MCF 10A (cell line): ENCODE measurements around the gene RNF41. TPM values are rescaled to one million over a fixed set of nuclear protein-coding genes. Genes with fewer than 3 reads are reported as not detected.
A peak's percentile ranks its signal among the peaks of the same experiment; 100 is the strongest.
"Not testable (repeated sequence)": the region's sequence is repeated elsewhere in the genome, so short reads cannot be mapped to it uniquely, and the experiment has no call there.

ENCODE experiments used
- BruUV-seq: library from RNA; stranded (reverse); fragments of 400-500 nt; replicated peaks from 2 replicates; lab custom pipeline; 2021; lab: Mats Ljungman, UMichigan
- CTCF ChIA-PET: fragments of 300-600 bp; sonication (Branson Sonifier 250); formaldehyde crosslinking; extraction: SDS; loops from one replicate; lab custom pipeline; 2021; ENCODE audit warnings: antibody characterized with exemption, inconsistent platforms; lab: Yijun Ruan, JAX
- POLR2A ChIA-PET: fragments of 300-600, 350-650 bp; sonication (Branson Sonifier 250); formaldehyde crosslinking; extraction: SDS; loops from one replicate; lab custom pipeline; 2020; ENCODE audit warnings: antibody characterized with exemption, inconsistent platforms; lab: Yijun Ruan, JAX
- DNase-seq: peaks from one replicate; pipeline ENCODE4 v3.0.0-alpha.2; 2018; ENCODE audit not compliant: unreplicated experiment
- H3K27ac Mint-ChIP-seq: one replicate; pipeline ENCODE4 v1.8.0; 2022; ENCODE audit warnings: mild to moderate bottlenecking, low read depth, mixed read lengths; ENCODE audit not compliant: unreplicated experiment
- H3K27me3 Mint-ChIP-seq: one replicate; pipeline ENCODE4 v1.8.0; 2022; ENCODE audit warnings: mixed read lengths; ENCODE audit not compliant: insufficient read depth, unreplicated experiment
- H3K36me3 Mint-ChIP-seq: one replicate; pipeline ENCODE4 v1.8.0; 2022; ENCODE audit warnings: mild to moderate bottlenecking, moderate library complexity, mixed read lengths; ENCODE audit not compliant: insufficient read depth, unreplicated experiment
- H3K4me1 Mint-ChIP-seq: one replicate; pipeline ENCODE4 v1.8.0; 2022; ENCODE audit warnings: mixed read lengths; ENCODE audit not compliant: insufficient read depth, unreplicated experiment
- H3K4me3 Mint-ChIP-seq: one replicate; pipeline ENCODE4 v1.8.0; 2022; ENCODE audit warnings: mild to moderate bottlenecking, moderate library complexity, mixed read lengths; ENCODE audit not compliant: unreplicated experiment
- H3K9me3 Mint-ChIP-seq: one replicate; pipeline ENCODE4 v1.8.0; 2022; ENCODE audit warnings: mixed read lengths; ENCODE audit not compliant: unreplicated experiment
- intact Hi-C: fragments of 100-400 bp; cut with micrococcal nuclease; formaldehyde crosslinking; loops from 2 replicates; pipeline ENCODE4 v1.14.1; 2022
- total RNA-seq: library from RNA; stranded (reverse); gene quantifications from 2 replicates; pipeline ENCODE4 v1.2.3, GENCODE V29; 2022
- TF ChIP-seq, protein P1 (sequence below): fragments of 200-600 bp; IDR thresholded peaks from one replicate; pipeline ENCODE4 v1.8.0; 2022; ENCODE audit warnings: antibody characterized with exemption, mild to moderate bottlenecking; ENCODE audit not compliant: unreplicated experiment

The RNF41 gene
- total RNA-seq, 1 experiment from 2014 or later, result 108 TPM

- TF ChIP-seq, protein P1, sequence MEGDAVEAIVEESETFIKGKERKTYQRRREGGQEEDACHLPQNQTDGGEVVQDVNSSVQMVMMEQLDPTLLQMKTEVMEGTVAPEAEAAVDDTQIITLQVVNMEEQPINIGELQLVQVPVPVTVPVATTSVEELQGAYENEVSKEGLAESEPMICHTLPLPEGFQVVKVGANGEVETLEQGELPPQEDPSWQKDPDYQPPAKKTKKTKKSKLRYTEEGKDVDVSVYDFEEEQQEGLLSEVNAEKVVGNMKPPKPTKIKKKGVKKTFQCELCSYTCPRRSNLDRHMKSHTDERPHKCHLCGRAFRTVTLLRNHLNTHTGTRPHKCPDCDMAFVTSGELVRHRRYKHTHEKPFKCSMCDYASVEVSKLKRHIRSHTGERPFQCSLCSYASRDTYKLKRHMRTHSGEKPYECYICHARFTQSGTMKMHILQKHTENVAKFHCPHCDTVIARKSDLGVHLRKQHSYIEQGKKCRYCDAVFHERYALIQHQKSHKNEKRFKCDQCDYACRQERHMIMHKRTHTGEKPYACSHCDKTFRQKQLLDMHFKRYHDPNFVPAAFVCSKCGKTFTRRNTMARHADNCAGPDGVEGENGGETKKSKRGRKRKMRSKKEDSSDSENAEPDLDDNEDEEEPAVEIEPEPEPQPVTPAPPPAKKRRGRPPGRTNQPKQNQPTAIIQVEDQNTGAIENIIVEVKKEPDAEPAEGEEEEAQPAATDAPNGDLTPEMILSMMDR, result no peak
- H3K27ac Mint-ChIP-seq, result no peak overlapping the region
- CTCF ChIA-PET, result interaction anchor here (0.9 to 11.0 kb wide), 3 partner anchors 12 to 367 kb away, joined by 4 to 83 read pairs (median 6); partner anchors contain the start of genes RNF41 and SMARCC2
- intact Hi-C loops, result no loop called here
- H3K9me3 Mint-ChIP-seq, result no peaks in the 10 kb centered on the region
- H3K27me3 Mint-ChIP-seq, result no peaks in the 10 kb centered on the region
- H3K36me3 Mint-ChIP-seq, result peaks cover 27% of the 10 kb centered on the region
- POLR2A ChIA-PET, result interaction anchor here (0.6 to 3.8 kb wide), 4 partner anchors 12 to 56 kb away, joined by 3 to 23 read pairs (median 3); partner anchors contain the start of genes ANKRD52 and RNF41
- DNase-seq, result no peak
- peaks cover 9% of the 10 kb centered on the region for H3K4me1 Mint-ChIP-seq
- no peak overlapping the region for H3K4me3 Mint-ChIP-seq
- no TSS peak for BruUV-seq
These were observed 19.4 kb downstream of the RNF41 start for GRCh38 chr12:56202366-56202765.

GRCh38 chr12:56198836-56199235, 22.9 kb downstream of the RNF41 start:
- no TSS peak for BruUV-seq
- peaks cover 10% of the 10 kb centered on the region for H3K4me1 Mint-ChIP-seq
- DNase-seq, result no peak
- intact Hi-C loops, result loop anchor here (10.0 kb wide), 1 partner anchor 464 kb away; no protein-coding TSS in a partner anchor
- no peaks in the 10 kb centered on the region for H3K27me3 Mint-ChIP-seq
- H3K27ac Mint-ChIP-seq, result no peak overlapping the region
- CTCF ChIA-PET, result interaction anchor here (0.6 to 1.9 kb wide), 2 partner anchors 8 to 19 kb away, joined by 4 to 9 read pairs; no protein-coding TSS in a partner anchor
- H3K4me3 Mint-ChIP-seq, result no peak overlapping the region
- TF ChIP-seq, protein P1, result no peak
- H3K36me3 Mint-ChIP-seq, result no peaks in the 10 kb centered on the region
- H3K9me3 Mint-ChIP-seq, result no peaks in the 10 kb centered on the region
- POLR2A ChIA-PET, result no interaction called here

DNA sequence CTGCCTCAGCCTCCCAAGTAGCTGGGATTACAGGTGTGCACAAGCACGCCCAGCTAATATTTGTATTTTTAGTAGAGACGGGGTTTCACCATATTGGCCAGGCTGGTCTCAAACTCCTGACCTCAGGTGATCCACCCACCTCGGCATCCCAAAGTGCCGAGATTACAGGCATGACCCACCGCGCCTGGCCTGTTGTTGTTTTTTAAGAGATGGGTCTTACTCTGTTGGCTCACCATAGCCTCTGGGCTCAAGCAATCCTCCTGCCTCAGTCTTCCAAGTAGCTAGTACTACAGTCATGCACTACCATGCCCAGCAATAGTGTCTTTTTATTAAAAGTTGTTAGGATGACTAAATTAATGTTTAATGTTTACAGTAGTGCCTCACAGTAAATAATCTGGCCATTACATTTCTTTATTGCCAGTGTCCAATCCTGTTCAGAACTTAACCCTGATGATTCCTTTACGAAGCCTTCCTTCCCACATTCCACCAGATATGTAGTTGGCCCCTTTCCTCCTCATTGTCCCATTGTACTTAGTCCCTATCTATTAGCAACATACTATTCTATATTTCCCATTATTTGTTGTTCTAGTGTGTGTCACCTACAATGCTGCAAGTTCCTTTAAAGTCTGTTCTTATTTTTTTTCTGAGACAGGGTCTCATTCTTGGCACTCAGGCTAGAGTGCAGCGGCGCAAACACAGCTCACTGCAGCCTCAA, 23.6 kb downstream of the RNF41 start:
- no TSS peak for BruUV-seq
- intact Hi-C loops, result loop anchor here (10.0 kb wide), 1 partner anchor 463 kb away; no protein-coding TSS in a partner anchor
- Mint-ChIP-seq H3K9me3 (no peaks in the 10 kb centered on the region), H3K27me3 (no peaks in the 10 kb centered on the region), H3K27ac (no peak overlapping the region), H3K4me3 (no peak overlapping the region), H3K36me3 (no peaks in the 10 kb centered on the region), H3K4me1 (peaks cover 16% of the 10 kb centered on the region)
- DNase-seq, result no peak
- TF ChIP-seq, protein P1, result no peak
- ChIA-PET CTCF (interaction anchor here (0.6 to 1.9 kb wide), 2 partner anchors 9 to 18 kb away, joined by 4 to 9 read pairs; no protein-coding TSS in a partner anchor), POLR2A (interaction anchor here (1.5 to 1.9 kb wide), 2 partner anchors 9 to 10 kb away, joined by 5 to 6 read pairs; no protein-coding TSS in a partner anchor)

GRCh38 chr12:56196818-56197550, 24.7 kb downstream of the RNF41 start:
- not testable (repeated sequence) for BruUV-seq, H3K9me3 Mint-ChIP-seq, H3K36me3 Mint-ChIP-seq, H3K27me3 Mint-ChIP-seq, H3K4me3 Mint-ChIP-seq
- ChIA-PET CTCF (interaction anchor here (0.6 to 1.9 kb wide), 5 partner anchors 10 to 751 kb away, joined by 3 to 9 read pairs (median 5); no protein-coding TSS in a partner anchor), POLR2A (interaction anchor here (0.7 to 2.8 kb wide), 6 partner anchors 9 to 119 kb away, joined by 4 to 17 read pairs (median 5); partner anchors contain the start of genes CNPY2 and RNF41)
- intact Hi-C loops, result loop anchor here (10.0 kb wide), 1 partner anchor 462 kb away; no protein-coding TSS in a partner anchor
- Mint-ChIP-seq H3K4me1 (peaks cover 21% of the 10 kb centered on the region), H3K27ac (peak overlapping the region; percentile 46)
- DNase-seq, result peak; percentile 52
